GM12878 (cell line): ENCODE results near the gene ISG20. TPM values are rescaled to one million over a fixed set of nuclear protein-coding genes. Genes with fewer than 3 reads are reported as not detected.

Experiments used
- ATAC-seq: fragments of 200-7000 bp; cut with Tn5 transposase; 3 replicates; pipeline ENCODE4 v1.9.1; 2020; ENCODE audit warnings: mild to moderate bottlenecking, moderate library complexity
- BruUV-seq: library from RNA; stranded (reverse); fragments of 400-500 nt; replicated peaks from 2 replicates; lab custom pipeline; 2021; lab: Mats Ljungman, UMichigan
- CTCF ChIA-PET: fragments of 300-600 bp; sonication (Branson Sonifier 250); formaldehyde crosslinking; extraction: SDS; loops from one replicate; lab custom pipeline; 2021; ENCODE audit warnings: inconsistent platforms; lab: Yijun Ruan, JAX
- POLR2A ChIA-PET: fragments of 350-600 bp; formaldehyde crosslinking; extraction: SDS; loops from one replicate; lab custom pipeline; 2021; ENCODE audit warnings: inconsistent platforms; lab: Charles Lee
- RAD21 ChIA-PET: fragments of 300-600 bp; sonication (Branson Sonifier 250); formaldehyde crosslinking; loops from one replicate; lab custom pipeline; 2023; ENCODE audit warnings: antibody characterized with exemption; ENCODE audit not compliant: unreplicated experiment; lab: Charles Lee
- SMC1A ChIA-PET: fragments of 300-600 bp; sonication (Branson Sonifier 250); formaldehyde crosslinking; loops from one replicate; lab custom pipeline; 2023; ENCODE audit not compliant: unreplicated experiment, uncharacterized antibody; lab: Charles Lee
- DNase-seq: peaks from one replicate; pipeline ENCODE4 v3.0.0-alpha.2; 2011; ENCODE audit warnings: low read depth, low spot score
- FAIRE-seq: peaks from 3 replicates; lab custom pipeline; 2011; peaks lifted over from hg19 to GRCh38; lab: Jason Lieb, UNC
- H2AFZ ChIP-seq: 2 replicates; pipeline ENCODE4 v1.6.0; 2011; ENCODE audit warnings: low read depth, low read length, control low read depth; ENCODE audit not compliant: control insufficient read depth
- H3K27ac ChIP-seq: 2 replicates; pipeline ENCODE4 v1.5.1; 2011; ENCODE audit warnings: control low read depth; ENCODE audit not compliant: control insufficient read depth, insufficient read depth
- H3K27me3 ChIP-seq, 2 experiments: replicated peaks in 1 of 2; 2 replicates each; pipeline versions ENCODE4 v1.6.0 to v1.6.1; 2011; ENCODE audit warnings: low read length in 1 of 2; ENCODE audit not compliant: control insufficient read depth in 2 of 2, insufficient read depth in 2 of 2
- H3K36me3 ChIP-seq, 2 experiments: 2 replicates each; pipeline ENCODE4 v1.5.1; 2011; ENCODE audit warnings: low read length in 1 of 2; ENCODE audit not compliant: control insufficient read depth in 2 of 2, insufficient read depth in 2 of 2
- H3K4me1 ChIP-seq: 2 replicates; pipeline ENCODE4 v1.6.1; 2011; ENCODE audit warnings: mild to moderate bottlenecking, low read length, moderate library complexity, mixed read lengths; ENCODE audit not compliant: control insufficient read depth, insufficient read depth
- H3K4me2 ChIP-seq: 2 replicates; pipeline ENCODE4 v1.6.0; 2011; ENCODE audit warnings: control low read depth; ENCODE audit not compliant: control insufficient read depth, insufficient read depth
- H3K4me3 ChIP-seq: fragments of 200-600 bp; sonication (generic); 2 replicates; pipeline ENCODE4 v1.5.1; 2016
- H3K79me2 ChIP-seq: 2 replicates; pipeline ENCODE4 v1.6.0; 2011; ENCODE audit warnings: low read length; ENCODE audit not compliant: control insufficient read depth, insufficient read depth
- H3K9ac ChIP-seq: 2 replicates; pipeline ENCODE4 v1.8.0; 2011; ENCODE audit warnings: low read length, control low read depth, mixed read lengths; ENCODE audit not compliant: control insufficient read depth, insufficient read depth
- H3K9me3 ChIP-seq: replicated peaks from 3 replicates; pipeline ENCODE4 v1.5.1; 2011; ENCODE audit warnings: mild to moderate bottlenecking, low read length; ENCODE audit not compliant: control insufficient read depth, insufficient read depth
- H4K20me1 ChIP-seq: 2 replicates; pipeline ENCODE4 v1.6.0; 2011; ENCODE audit not compliant: control insufficient read depth, insufficient read depth
- EP300 ChIP-seq, 2 experiments: fragments of 150-350 bp in 1 of 2; IDR thresholded peaks; 2 replicates each; pipeline ENCODE4 v1.6.1; 2011 to 2012; ENCODE audit warnings: low read depth in 2 of 2, low read length in 2 of 2, borderline replicate concordance in 1 of 2, improper control_type of control experiment in 1 of 2, inconsistent platforms in 1 of 2; ENCODE audit not compliant: control insufficient read depth in 1 of 2
- SP1 ChIP-seq: IDR thresholded peaks from one replicate; pipeline ENCODE4 v1.6.1; 2011; ENCODE audit warnings: low read depth, low read length
- STAT3 ChIP-seq: IDR thresholded peaks from 2 replicates; pipeline ENCODE4 v1.6.1; 2011; ENCODE audit warnings: low read depth, low read length, improper control_type of control experiment
- TAF1 ChIP-seq: IDR thresholded peaks from 2 replicates; pipeline ENCODE4 v1.6.1; 2011; ENCODE audit warnings: mild to moderate bottlenecking, low read depth, low read length, borderline replicate concordance
- TARDBP ChIP-seq: IDR thresholded peaks from 2 replicates; pipeline ENCODE4 v1.6.1; 2016; ENCODE audit warnings: borderline replicate concordance
- WGBS: methylation state at CpG from one replicate; pipeline ENCODE4 v1.1.6; 2016; ENCODE audit warnings: low lambda C conversion rate; ENCODE audit not compliant: insufficient replicate concordance, insufficient coverage; ENCODE audit errors: missing lambda C conversion rate; 5-methylcytosine and 5-hydroxymethylcytosine counted together
- in situ Hi-C: fragments of 300-500 bp; cut with MboI; formaldehyde crosslinking; loops from 9 replicates; pipeline ENCODE4 v1.14.3; 2018; ENCODE audit warnings: mixed read lengths
- intact Hi-C: fragments of 100-400 bp; cut with micrococcal nuclease; formaldehyde crosslinking; loops from one replicate; pipeline ENCODE4 v1.14.2; 2022; ENCODE audit not compliant: unreplicated experiment
- polyA plus RNA-seq, 11 experiments: library from polyadenylated mRNA; depleted of rRNA in 4 of 11; unstranded in 6 of 11; stranded (reverse) in 5 of 11; fragments of >200 nt; fragmentation: Nextera tagmentation in 4 of 11; fragmentation: Illumina TruSeq in 1 of 11; extraction: Ambion mirVana in 4 of 11; extraction: Trizol in 1 of 11; gene quantifications; 1 replicate in 1 of 11; 2 replicates in 10 of 11; pipeline versions ENCODE4 v1.2.1 to v1.2.3, GENCODE V29; 2011 to 2016; ENCODE audit warnings: inconsistent platforms in 2 of 11, missing spikeins in 2 of 11, low read depth in 1 of 11
- total RNA-seq, 4 experiments: library from RNA; depleted of rRNA in 3 of 4; stranded (reverse); fragments of >200 nt in 3 of 4; fragmentation: Illumina TruSeq in 1 of 4; extraction: Trizol in 1 of 4; gene quantifications; 2 replicates each; pipeline versions ENCODE4 v1.2.1 to v1.2.3, GENCODE V29; 2013 to 2021
- TF ChIP-seq, protein P1 (sequence below): IDR thresholded peaks from 2 replicates; pipeline ENCODE4 v1.6.1; 2012; ENCODE audit warnings: improper control_type of control experiment, low read depth, low read length; ENCODE audit not compliant: insufficient replicate concordance
- TF ChIP-seq, protein P2 (sequence below): IDR thresholded peaks from 2 replicates; pipeline ENCODE4 v1.6.1; 2011; ENCODE audit warnings: mild to moderate bottlenecking, low read depth, low read length, moderate library complexity; ENCODE audit not compliant: insufficient replicate concordance

ISG20 gene
- total and polyA plus RNA-seq, 10 of the 15 experiments (the other 5 are each of a cell fraction or from before 2014, with no cell fraction given) = 23.4 to 210 (median 85.9) TPM

DNA sequence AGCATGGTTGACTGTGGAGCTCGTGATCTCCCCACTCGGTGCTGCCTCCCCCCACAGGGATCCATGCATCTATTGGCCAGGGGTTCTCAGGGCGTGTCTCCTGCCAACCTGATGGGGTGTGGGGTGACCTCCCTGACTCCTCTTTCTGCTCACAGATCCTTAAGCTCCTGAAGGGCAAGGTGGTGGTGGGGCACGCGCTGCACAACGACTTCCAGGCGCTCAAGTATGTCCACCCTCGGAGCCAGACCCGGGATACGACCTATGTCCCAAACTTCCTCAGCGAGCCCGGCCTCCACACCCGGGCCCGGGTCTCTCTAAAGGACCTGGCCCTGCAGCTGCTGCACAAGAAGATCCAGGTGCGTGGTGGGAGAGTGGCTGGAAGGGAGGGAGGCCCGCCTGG lies 9.7 kb upstream of the ISG20 start:
- peaks cover 67% of the 10 kb centered on the region for H3K79me2 ChIP-seq
- no peak overlapping the region for H3K9ac ChIP-seq
- H3K4me1 ChIP-seq = peaks cover 50% of the 10 kb centered on the region
- H3K9me3 ChIP-seq = no peaks in the 10 kb centered on the region
- BruUV-seq = no TSS peak
- no peak overlapping the region for H2AFZ ChIP-seq
- peaks cover 35 to 38% of the 10 kb centered on the region in 2 experiments for H3K36me3 ChIP-seq
- TF ChIP-seq, protein P1, sequence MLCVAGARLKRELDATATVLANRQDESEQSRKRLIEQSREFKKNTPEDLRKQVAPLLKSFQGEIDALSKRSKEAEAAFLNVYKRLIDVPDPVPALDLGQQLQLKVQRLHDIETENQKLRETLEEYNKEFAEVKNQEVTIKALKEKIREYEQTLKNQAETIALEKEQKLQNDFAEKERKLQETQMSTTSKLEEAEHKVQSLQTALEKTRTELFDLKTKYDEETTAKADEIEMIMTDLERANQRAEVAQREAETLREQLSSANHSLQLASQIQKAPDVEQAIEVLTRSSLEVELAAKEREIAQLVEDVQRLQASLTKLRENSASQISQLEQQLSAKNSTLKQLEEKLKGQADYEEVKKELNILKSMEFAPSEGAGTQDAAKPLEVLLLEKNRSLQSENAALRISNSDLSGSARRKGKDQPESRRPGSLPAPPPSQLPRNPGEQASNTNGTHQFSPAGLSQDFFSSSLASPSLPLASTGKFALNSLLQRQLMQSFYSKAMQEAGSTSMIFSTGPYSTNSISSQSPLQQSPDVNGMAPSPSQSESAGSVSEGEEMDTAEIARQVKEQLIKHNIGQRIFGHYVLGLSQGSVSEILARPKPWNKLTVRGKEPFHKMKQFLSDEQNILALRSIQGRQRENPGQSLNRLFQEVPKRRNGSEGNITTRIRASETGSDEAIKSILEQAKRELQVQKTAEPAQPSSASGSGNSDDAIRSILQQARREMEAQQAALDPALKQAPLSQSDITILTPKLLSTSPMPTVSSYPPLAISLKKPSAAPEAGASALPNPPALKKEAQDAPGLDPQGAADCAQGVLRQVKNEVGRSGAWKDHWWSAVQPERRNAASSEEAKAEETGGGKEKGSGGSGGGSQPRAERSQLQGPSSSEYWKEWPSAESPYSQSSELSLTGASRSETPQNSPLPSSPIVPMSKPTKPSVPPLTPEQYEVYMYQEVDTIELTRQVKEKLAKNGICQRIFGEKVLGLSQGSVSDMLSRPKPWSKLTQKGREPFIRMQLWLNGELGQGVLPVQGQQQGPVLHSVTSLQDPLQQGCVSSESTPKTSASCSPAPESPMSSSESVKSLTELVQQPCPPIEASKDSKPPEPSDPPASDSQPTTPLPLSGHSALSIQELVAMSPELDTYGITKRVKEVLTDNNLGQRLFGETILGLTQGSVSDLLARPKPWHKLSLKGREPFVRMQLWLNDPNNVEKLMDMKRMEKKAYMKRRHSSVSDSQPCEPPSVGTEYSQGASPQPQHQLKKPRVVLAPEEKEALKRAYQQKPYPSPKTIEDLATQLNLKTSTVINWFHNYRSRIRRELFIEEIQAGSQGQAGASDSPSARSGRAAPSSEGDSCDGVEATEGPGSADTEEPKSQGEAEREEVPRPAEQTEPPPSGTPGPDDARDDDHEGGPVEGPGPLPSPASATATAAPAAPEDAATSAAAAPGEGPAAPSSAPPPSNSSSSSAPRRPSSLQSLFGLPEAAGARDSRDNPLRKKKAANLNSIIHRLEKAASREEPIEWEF = no peak
- TF ChIP-seq SP1 (no peak), EP300 (IDR thresholded peaks at IDR 0.05; ENCODE audit: borderline replicate concordance in 1 of 2, control insufficient read depth in 1 of 2, low read depth in 2 of 2, low read length in 2 of 2) (no peak), STAT3 (no peak), TAF1 (no peak), TARDBP (no peak)
- TF ChIP-seq, protein P2, sequence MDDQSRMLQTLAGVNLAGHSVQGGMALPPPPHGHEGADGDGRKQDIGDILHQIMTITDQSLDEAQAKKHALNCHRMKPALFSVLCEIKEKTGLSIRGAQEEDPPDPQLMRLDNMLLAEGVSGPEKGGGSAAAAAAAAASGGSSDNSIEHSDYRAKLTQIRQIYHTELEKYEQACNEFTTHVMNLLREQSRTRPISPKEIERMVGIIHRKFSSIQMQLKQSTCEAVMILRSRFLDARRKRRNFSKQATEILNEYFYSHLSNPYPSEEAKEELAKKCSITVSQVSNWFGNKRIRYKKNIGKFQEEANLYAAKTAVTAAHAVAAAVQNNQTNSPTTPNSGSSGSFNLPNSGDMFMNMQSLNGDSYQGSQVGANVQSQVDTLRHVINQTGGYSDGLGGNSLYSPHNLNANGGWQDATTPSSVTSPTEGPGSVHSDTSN = no peak
- DNase-seq (no peak), ATAC-seq (no peak), FAIRE-seq (no peak)
- intact Hi-C loops (no loop called here), in situ Hi-C loops (loop anchor here (5.0 kb wide), 1 partner anchor 73 kb away; no protein-coding TSS in a partner anchor)
- ChIA-PET RAD21 (interaction anchor here (1.1 kb wide), 1 partner anchor 28 kb away, joined by 3 read pairs; no protein-coding TSS in a partner anchor), CTCF (interaction anchor here (1.7 kb wide), 1 partner anchor 13 kb away, joined by 4 read pairs; no protein-coding TSS in a partner anchor), POLR2A (interaction anchor here (0.5 to 1.1 kb wide), 2 partner anchors 28 to 112 kb away, joined by 3 to 5 read pairs; no protein-coding TSS in a partner anchor), SMC1A (interaction anchor here (1.2 to 3.3 kb wide), 2 partner anchors 9 to 36 kb away, joined by 4 to 15 read pairs; partner anchors contain the start of gene ISG20)
- H3K4me2 ChIP-seq = no peak overlapping the region
- no peak overlapping the region for H3K4me3 ChIP-seq
- 86% methylated on average over 16 of the region's 16 CpGs for WGBS
- no peaks in the 10 kb centered on the region for H3K27me3 ChIP-seq
- peaks cover 18% of the 10 kb centered on the region for H4K20me1 ChIP-seq
- H3K27ac ChIP-seq = no peak overlapping the region
